Type B pancreatic cell (in vitro differentiated cells): ENCODE results near the gene CSTF3. TPM values are rescaled to one million over a fixed set of nuclear protein-coding genes. Genes with fewer than 3 reads are reported as not detected.
"Not testable (repeated sequence)": the region's sequence is repeated elsewhere in the genome, so short reads cannot be mapped to it uniquely, and the experiment has no call there.

ENCODE experiments used
- DNase-seq: peaks from one replicate; pipeline ENCODE4 v3.0.0; 2021; ENCODE audit warnings: mixed read lengths; ENCODE audit not compliant: unreplicated experiment; ENCODE audit errors: extremely low spot score
- H3K27ac Mint-ChIP-seq: 2 replicates; pipeline ENCODE4 v1.8.0; 2021; ENCODE audit warnings: mild to moderate bottlenecking, mixed read lengths
- H3K27me3 Mint-ChIP-seq: 2 replicates; pipeline ENCODE4 v1.8.0; 2021; ENCODE audit warnings: mixed read lengths
- H3K36me3 Mint-ChIP-seq: 2 replicates; pipeline ENCODE4 v1.8.0; 2021; ENCODE audit warnings: mixed read lengths
- H3K4me1 Mint-ChIP-seq: one replicate; pipeline ENCODE4 v1.8.0; 2021; ENCODE audit warnings: mixed read lengths; ENCODE audit not compliant: unreplicated experiment
- H3K4me3 Mint-ChIP-seq: 2 replicates; pipeline ENCODE4 v1.8.0; 2021; ENCODE audit warnings: mild to moderate bottlenecking, mixed read lengths
- H3K9me3 Mint-ChIP-seq: 2 replicates; pipeline ENCODE4 v1.8.0; 2021; ENCODE audit warnings: mixed read lengths
- CTCF ChIP-seq: fragments of 200-600 bp; sonication (generic); conservative IDR thresholded peaks from 2 replicates; pipeline ENCODE4 v1.5.0; 2021; ENCODE audit warnings: antibody characterized with exemption, mild to moderate bottlenecking
- total RNA-seq: library from RNA; stranded (reverse); gene quantifications from 2 replicates; pipeline ENCODE4 v1.2.1, GENCODE V29; 2021; ENCODE audit warnings: low replicate concordance

CSTF3 gene
- total RNA-seq, 1 donor from 2014 or later: 49.4 TPM

GRCh38 chr11:33179348-33179803 lies 18.1 kb upstream of the CSTF3 start:
- TF ChIP-seq CTCF: no peak

GRCh38 chr11:33178443-33179180 lies 17.3 kb upstream of the CSTF3 start:
- no peaks in the 10 kb centered on the region for H3K4me1 Mint-ChIP-seq
- no peak for TF ChIP-seq CTCF
- no peak for DNase-seq
- H3K4me3 Mint-ChIP-seq: no peak overlapping the region
- no peak overlapping the region for H3K27ac Mint-ChIP-seq
- H3K9me3 Mint-ChIP-seq: peaks cover 3% of the 10 kb centered on the region
- peaks cover 2% of the 10 kb centered on the region for H3K27me3 Mint-ChIP-seq
- H3K36me3 Mint-ChIP-seq: peaks cover 7% of the 10 kb centered on the region

More at GRCh38 chr11:33179348-33179803, 18.1 kb upstream of the CSTF3 start:
- Mint-ChIP-seq H3K4me1 (no peaks in the 10 kb centered on the region), H3K9me3 (peaks cover 3% of the 10 kb centered on the region), H3K4me3 (no peak overlapping the region), H3K27ac (no peak overlapping the region), H3K36me3 (peaks cover 7% of the 10 kb centered on the region), H3K27me3 (peaks cover 2% of the 10 kb centered on the region)
- DNase-seq: no peak

- Mint-ChIP-seq H3K9me3 (peaks cover 3% of the 10 kb centered on the region), H3K27ac (peak overlapping the region; percentile 20), H3K4me1 (no peaks in the 10 kb centered on the region), H3K27me3 (peaks cover 2% of the 10 kb centered on the region), H3K36me3 (peaks cover 7% of the 10 kb centered on the region), H3K4me3 (no peak overlapping the region)
- DNase-seq: no peak
- no peak for TF ChIP-seq CTCF
Measured at GRCh38 chr11:33177676-33178336, 16.5 kb upstream of the CSTF3 start.

GRCh38 chr11:33176760-33177159 lies 15.5 kb upstream of the CSTF3 start:
- DNase-seq, H3K27ac Mint-ChIP-seq, H3K36me3 Mint-ChIP-seq, H3K4me3 Mint-ChIP-seq, H3K4me1 Mint-ChIP-seq, H3K9me3 Mint-ChIP-seq, H3K27me3 Mint-ChIP-seq: not testable (repeated sequence)

GRCh38 chr11:33172996-33173395 lies 11.7 kb upstream of the CSTF3 start:
- Mint-ChIP-seq H3K27ac (no peak overlapping the region), H3K4me3 (no peak overlapping the region), H3K9me3 (no peaks in the 10 kb centered on the region), H3K4me1 (peaks cover 6% of the 10 kb centered on the region), H3K36me3 (peaks cover 7% of the 10 kb centered on the region), H3K27me3 (peaks cover 2% of the 10 kb centered on the region)
- no peak for TF ChIP-seq CTCF
- no peak for DNase-seq

GRCh38 chr11:33172345-33172744 lies 11.1 kb upstream of the CSTF3 start:
- no peak for TF ChIP-seq CTCF
- Mint-ChIP-seq H3K27me3 (peaks cover under 1% of the 10 kb centered on the region), H3K4me1 (peaks cover 6% of the 10 kb centered on the region), H3K36me3 (peaks cover 4% of the 10 kb centered on the region), H3K9me3 (no peaks in the 10 kb centered on the region), H3K4me3 (no peak overlapping the region), H3K27ac (no peak overlapping the region)
- no peak for DNase-seq
